ENCODE results near the gene IFNK. TPM values are rescaled to one million over a fixed set of nuclear protein-coding genes. Genes with fewer than 3 reads are reported as not detected.

Gene IFNK
- total RNA-seq, 1 donor from 2014 or later = not detected

DNA sequence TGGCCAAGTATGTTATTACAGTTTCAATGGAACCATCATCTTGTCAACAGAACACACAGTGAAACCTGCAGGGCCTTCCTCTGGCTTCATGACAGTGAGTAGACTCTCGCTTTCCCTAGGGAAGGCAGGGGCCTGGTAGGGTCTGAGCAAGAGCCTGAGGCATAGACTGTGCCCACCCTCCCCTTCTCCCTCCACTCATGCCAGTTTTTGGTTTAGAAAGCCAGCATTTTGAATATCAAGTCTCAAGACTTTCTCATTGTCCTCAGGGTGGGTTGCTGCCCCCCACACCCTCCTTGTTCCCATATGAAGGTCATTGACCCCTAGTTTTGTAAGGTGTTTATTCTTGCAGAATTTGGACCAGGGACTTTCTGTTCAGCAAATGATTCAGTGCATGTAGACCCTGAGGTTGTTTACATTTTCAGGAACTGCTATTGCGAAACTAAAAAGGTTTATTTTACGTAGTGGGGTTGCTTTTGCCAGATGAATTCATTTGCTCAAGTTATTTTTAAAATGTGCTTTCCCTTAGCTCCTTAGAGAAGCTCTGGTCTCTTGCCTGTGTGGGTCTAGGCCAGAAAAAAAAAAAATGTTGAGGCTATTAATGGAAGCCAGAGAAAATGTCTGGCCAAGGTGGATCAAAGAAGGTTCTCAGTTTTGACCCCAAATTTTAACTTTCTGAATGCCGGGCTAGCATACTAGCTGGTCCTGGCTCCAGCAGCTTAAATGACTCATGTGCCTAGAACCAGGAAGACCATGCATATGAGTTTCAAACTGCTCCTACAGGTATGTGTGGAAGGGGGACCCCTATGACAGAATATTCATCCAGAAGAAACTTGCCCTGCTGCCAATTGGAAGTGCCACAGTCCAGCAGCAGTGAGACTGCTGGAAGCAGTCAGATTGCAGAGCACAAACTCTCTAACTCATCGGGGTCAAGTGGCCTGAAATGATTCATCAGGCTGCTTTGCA lies 15.7 kb downstream of the IFNK start:
- peak; percentile 11 for ATAC-seq

- ATAC-seq = no peak
These were observed 16.4 kb downstream of the IFNK start for GRCh38 chr9:27540502-27540901.

- no peak for ATAC-seq
These were observed 17.6 kb downstream of the IFNK start for GRCh38 chr9:27541740-27542139.

DNA sequence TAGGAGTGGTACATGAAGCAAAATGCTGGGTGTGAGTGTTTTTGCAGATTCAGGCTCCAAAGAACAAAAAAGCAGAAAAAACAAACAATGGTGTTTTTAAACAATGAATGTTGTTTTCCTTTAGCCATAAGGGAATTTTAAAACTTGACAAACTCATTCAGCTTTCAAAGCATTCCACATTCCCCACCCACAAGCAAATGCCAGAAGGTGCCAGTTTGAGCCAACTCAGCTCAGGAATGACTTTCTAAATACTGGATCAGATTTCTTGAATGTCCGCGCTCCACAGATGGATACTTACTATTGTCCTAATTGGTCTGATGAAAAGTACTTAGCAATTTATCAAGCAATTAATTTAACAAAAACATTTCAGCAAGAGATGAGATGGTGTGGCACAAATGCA lies 18.4 kb downstream of the IFNK start:
- no peak for ATAC-seq

GRCh38 chr9:27545471-27545870 lies 21.4 kb downstream of the IFNK start:
- ATAC-seq = peak; percentile 94

- ATAC-seq = peak; percentile 65
These were observed 24.1 kb downstream of the IFNK start for GRCh38 chr9:27548055-27548741.

- no peak for ATAC-seq
These were observed 25.2 kb downstream of the IFNK start for GRCh38 chr9:27549196-27549755.

DNA sequence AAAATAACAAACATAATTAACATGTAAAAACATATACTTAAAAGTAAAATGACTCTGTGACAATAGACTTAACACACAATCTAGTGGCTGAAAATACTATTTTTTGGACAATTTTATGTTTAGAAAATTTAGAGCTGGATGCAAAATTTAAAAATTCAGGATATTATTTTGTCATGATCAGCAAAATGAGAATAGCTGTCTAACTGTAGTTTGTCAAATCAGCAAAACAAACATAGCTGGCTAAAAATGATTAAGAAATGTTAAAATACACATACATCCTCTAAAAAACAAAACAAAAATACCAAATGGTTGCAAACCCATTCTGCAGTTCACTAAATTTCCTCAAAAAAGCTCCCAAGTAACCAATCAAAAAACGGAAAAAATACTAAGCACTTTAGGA lies 30.6 kb downstream of the IFNK start:
- ATAC-seq = no peak

DNA sequence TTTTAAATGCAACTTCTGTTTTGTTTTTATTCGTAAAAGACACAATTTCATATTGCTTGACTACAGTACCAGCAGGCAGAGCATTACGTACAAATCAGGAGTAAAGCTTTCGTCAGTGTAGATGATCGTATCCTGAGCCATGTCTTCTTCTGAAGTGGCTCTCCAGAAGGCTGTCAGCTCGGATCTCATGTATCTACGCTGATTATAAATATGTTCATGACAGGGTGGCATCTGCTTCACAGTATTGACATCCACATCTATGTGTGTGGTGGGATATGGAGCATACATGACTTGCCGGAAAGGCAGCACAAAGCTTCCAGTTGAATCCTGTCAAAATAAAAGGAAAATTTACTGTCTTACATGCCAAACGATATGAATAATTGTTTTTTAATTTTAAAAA lies 32.4 kb downstream of the IFNK start:
- no peak for ATAC-seq

DNA sequence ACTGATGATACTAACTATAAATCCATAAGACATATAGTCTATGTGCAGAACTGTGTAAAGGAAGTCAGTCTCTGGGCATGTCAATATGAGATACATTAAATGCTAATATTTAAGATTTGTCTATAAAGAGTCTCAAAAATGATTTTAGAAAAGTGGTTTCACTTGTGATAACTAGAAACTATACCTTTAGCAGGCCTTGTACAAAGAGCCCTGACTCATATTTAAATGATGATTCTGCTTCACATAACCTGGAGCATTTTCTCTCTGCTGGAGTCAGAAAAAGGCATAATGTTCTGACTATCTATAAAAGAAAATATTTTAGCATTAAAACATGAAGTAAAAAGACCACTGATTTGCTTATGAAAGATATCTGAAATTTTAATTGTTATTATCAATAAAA lies 34.2 kb downstream of the IFNK start:
- ATAC-seq = no peak

- ATAC-seq = no peak
These were observed 36.4 kb downstream of the IFNK start for GRCh38 chr9:27560457-27560856.

DNA sequence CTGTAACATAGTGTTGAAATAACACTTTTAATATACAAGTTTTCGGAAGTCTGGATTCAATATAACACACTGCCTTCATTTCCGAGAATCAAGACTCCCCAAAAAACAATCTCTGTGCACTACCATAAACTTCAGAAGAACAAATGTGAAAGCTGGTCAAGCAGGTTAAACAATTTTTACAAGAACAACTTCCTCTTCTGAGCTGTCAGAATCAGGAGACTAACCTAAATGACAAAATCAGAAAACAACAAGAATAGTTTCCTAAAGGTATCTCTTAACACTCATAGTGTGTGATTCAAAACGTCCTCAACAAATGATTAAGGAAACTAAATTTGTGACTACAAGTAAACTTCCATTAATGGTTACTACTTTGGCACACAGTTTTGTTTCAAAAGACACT lies 37.6 kb downstream of the IFNK start:
- peak; percentile 69 for ATAC-seq

GRCh38 chr9:27563738-27564430 lies 39.8 kb downstream of the IFNK start:
- ATAC-seq = no peak

- ATAC-seq = no peak
These were observed 40.6 kb downstream of the IFNK start for GRCh38 chr9:27564670-27565069.

- ATAC-seq = no peak
These were observed 41.6 kb downstream of the IFNK start for GRCh38 chr9:27565696-27566095.

- no peak for ATAC-seq
These were observed 42.0 kb downstream of the IFNK start for GRCh38 chr9:27566118-27566517.

DNA sequence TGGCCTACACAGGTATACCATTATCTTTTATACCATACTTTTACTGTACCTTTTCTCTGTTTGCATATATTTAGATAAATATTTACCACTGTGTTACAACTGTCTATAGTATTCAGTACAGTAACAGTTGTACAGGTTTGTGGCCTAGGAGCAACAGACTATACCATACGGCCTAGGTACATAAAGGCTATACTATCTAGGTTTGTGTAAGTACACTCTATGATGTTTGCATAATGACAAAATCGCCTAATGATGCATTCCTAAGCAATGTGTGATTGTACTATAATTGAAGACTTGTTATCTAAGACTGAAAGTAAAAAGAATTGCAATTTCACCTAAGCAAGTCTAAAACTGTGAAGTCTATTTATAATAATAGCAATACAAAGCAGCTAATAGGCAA lies 45.3 kb downstream of the IFNK start:
- ATAC-seq = no peak

DNA sequence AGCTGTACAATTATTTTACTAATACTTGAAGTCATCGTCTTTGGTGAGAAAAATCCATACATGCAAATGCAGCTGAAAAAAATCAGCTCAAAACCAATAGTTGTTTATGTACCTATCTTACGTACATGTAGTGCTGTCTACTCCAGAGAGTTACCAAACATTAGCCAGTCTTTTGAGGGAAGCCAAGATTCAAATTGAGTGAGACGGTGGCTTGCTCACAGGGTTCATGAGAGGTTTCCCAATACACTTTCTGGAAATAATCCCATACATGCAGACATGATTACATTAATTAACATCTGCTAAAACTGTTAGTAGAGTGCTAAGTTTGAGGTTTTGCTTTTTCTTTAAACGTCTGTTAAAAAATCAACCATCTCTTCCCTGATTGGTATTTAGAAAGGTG lies 46.9 kb downstream of the IFNK start:
- ATAC-seq = no peak

DNA sequence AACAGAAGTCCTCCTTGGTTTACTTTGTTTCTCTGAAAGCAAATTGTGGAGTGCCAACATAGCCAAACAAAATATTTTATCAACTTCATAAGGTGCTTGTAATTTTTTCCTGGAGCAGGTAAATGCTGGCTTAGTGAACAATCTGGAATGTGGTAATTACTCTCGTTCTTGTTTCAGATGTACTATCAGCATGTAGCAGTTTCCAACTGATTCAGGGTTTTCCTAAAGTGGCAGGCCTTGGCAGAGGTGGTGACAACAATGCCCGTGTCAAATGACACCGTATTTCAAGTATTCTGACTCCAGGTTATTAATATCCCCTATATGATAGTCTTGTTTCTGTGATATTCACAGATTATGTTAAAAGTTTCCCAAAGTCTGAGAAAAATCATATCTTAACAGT lies 48.0 kb downstream of the IFNK start:
- no peak for ATAC-seq

DNA sequence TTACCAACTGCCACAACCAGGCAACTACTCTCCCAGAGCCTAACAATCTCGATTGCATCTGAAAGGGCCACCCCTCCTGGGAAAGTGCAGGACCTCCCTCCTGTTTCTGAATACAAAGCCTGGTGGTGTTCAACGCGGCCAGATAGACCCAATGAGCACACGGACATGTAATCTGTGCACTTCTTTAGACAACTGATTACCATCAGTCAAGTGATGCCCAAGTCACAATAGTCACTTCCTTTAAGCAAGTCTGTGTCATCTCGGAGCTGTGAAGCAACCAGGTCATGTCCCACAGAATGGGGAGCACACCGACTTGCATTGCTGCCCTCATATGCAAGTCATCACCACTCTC lies 48.5 kb downstream of the IFNK start:
- peak; percentile 69 for ATAC-seq

DNA sequence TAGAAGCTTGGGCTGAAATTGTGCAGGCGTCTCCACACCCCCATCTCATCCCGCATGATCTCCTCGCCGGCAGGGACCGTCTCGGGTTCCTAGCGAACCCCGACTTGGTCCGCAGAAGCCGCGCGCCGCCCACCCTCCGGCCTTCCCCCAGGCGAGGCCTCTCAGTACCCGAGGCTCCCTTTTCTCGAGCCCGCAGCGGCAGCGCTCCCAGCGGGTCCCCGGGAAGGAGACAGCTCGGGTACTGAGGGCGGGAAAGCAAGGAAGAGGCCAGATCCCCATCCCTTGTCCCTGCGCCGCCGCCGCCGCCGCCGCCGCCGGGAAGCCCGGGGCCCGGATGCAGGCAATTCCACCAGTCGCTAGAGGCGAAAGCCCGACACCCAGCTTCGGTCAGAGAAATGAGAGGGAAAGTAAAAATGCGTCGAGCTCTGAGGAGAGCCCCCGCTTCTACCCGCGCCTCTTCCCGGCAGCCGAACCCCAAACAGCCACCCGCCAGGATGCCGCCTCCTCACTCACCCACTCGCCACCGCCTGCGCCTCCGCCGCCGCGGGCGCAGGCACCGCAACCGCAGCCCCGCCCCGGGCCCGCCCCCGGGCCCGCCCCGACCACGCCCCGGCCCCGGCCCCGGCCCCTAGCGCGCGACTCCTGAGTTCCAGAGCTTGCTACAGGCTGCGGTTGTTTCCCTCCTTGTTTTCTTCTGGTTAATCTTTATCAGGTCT lies 49.0 kb downstream of the IFNK start, which contains the start of gene C9orf72:
TSS of gene C9orf72 (minus strand) at position 564 of the 716 bp plus-strand sequence. CDS start 6,361 bp downstream, outside the sequence.
- ATAC-seq = peak; percentile 97

All from esophagus mucosa (tissue), 1 donor.